Coronary artery (tissue), 2 donors: ENCODE data around the gene AFG3L2.

ENCODE experiments used
- DNase-seq: peaks from one replicate; pipeline ENCODE4 v3.0.0-alpha.2; 2017; ENCODE audit warnings: low spot score
- H3K27ac ChIP-seq, 2 donors: fragments of 200-600 bp; sonication (generic); one replicate each; pipeline ENCODE4 v1.5.1; 2016 to 2019
- H3K4me3 ChIP-seq: fragments of 200-600 bp; sonication (generic); 2 replicates; pipeline ENCODE4 v1.5.1; 2016; ENCODE audit warnings: mild to moderate bottlenecking, moderate library complexity
- TF ChIP-seq, protein P1 (sequence below): fragments of 200-600 bp; sonication (generic); IDR thresholded peaks from one replicate; pipeline ENCODE4 v1.5.1; 2019; ENCODE audit warnings: antibody characterized with exemption

AFG3L2 gene

DNA sequence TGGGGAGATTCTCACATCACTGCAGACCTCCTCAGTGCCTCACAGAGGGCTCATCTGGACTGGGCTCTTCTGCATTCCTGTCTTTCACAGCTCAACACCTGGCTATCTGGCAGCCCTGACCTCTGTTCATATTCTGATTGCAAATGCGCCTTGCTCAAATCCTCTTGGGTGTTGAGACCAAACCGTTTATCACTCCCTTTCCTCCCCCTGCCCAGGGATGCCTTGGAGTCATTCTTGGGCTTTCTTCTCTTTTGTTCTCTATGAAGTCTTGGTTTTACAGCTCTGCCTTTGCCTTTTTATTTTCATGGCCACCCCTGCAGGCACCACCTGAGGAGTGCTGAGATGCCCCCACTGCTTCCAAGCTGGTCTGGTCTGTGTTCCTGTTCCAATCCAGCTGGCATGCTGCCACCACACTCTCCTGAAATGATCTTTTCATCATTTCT, 42.6 kb downstream of the AFG3L2 start:
- no peak overlapping the region for H3K4me3 ChIP-seq
- TF ChIP-seq, protein P1, sequence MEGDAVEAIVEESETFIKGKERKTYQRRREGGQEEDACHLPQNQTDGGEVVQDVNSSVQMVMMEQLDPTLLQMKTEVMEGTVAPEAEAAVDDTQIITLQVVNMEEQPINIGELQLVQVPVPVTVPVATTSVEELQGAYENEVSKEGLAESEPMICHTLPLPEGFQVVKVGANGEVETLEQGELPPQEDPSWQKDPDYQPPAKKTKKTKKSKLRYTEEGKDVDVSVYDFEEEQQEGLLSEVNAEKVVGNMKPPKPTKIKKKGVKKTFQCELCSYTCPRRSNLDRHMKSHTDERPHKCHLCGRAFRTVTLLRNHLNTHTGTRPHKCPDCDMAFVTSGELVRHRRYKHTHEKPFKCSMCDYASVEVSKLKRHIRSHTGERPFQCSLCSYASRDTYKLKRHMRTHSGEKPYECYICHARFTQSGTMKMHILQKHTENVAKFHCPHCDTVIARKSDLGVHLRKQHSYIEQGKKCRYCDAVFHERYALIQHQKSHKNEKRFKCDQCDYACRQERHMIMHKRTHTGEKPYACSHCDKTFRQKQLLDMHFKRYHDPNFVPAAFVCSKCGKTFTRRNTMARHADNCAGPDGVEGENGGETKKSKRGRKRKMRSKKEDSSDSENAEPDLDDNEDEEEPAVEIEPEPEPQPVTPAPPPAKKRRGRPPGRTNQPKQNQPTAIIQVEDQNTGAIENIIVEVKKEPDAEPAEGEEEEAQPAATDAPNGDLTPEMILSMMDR, result no peak
- no peak overlapping the region for H3K27ac ChIP-seq
- no peak for DNase-seq

DNA sequence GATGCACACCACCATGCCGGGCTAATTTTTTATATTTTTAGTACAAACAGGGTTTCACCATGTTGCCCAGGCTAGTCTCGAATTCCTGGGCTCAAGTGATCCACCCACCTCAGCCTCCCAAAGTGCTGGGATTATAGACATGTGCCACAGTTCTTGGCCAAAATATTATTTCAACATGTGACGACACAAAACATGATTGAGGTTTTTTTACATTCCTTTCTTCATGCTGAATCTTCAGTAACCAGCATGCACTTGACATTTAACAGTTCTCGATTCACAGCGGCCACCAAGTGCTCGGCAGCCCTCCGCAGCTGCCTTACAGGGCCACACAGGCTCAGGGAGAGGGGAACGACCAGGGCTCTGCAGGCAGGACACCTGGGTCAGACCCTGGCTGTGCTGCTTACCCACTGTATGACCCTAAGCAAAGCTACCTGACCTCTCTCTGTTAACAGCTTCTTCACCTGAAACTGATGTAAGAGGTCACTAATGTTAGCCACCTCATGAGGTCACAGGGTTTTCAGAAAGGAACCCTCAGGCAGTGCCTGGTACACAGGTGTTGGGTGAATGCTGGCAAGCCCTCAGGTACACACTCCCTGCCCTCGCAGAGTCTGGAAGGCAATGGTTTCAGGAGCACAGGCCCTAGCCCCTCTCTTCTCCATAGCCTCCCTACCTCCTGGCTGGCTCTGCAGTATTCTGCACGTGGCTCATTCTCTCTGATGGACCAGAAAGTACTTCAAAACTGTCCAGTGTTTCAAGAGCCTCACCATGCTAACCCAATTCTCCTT, 43.3 kb downstream of the AFG3L2 start:
- no peak for DNase-seq
- TF ChIP-seq, protein P1, result no peak
- no peak overlapping the region for H3K27ac ChIP-seq

DNA sequence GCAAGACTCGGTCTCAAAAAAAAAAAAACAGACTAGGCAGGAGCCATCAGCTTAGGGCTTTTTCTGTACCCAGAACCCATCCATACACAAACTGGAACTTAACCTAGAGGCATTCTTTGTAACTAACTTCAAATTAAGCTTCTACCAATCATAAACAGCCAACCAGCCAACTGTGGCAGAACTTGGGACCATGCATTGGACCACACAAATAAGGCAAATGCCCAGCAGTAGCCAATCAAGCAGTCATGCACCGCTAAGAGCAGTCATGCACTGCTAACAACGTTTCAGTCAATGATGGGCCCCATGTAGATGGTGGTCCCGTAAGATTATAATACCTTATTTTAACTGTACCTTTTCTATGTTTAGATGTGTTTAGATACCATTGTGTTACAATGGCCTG, 46.3 kb downstream of the AFG3L2 start:
- Histone ChIP-seq H3K4me3 (no peak overlapping the region), H3K27ac (no peak overlapping the region)
- no peak for DNase-seq
- TF ChIP-seq, protein P1, result no peak

More for the DNA sequence above, 43.3 kb downstream of the AFG3L2 start:
- no peak overlapping the region for H3K4me3 ChIP-seq

DNA sequence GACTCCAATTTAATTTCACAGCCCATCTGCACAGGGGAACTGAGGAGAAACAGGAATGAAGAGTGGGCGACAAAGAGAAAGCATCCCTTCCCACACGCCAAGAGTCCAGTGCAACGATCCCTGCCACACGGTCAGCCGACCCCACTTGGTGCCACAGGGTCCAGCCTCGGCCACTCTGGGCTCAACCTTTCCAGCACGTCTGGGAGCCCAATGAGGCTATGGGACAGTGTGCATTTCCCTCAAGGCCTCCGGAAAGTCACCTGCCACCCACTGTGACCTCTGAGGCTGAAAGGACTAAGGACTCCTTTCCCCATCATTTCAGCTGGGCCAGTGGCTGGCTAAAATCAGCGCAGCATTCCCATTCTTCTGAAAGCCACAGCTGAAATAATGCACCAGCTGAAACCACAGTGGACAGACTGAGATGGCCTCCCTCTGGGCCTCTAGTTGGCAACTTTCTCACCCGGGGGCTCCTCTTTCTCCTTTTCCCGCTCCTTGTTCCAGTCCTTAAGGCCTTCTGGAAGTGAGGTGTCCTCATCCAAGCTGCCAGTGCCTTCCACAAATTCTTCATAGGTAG, 47.8 kb downstream of the AFG3L2 start:
- no peak for DNase-seq
- H3K27ac ChIP-seq, result no peak overlapping the region
- TF ChIP-seq, protein P1, result no peak

DNA sequence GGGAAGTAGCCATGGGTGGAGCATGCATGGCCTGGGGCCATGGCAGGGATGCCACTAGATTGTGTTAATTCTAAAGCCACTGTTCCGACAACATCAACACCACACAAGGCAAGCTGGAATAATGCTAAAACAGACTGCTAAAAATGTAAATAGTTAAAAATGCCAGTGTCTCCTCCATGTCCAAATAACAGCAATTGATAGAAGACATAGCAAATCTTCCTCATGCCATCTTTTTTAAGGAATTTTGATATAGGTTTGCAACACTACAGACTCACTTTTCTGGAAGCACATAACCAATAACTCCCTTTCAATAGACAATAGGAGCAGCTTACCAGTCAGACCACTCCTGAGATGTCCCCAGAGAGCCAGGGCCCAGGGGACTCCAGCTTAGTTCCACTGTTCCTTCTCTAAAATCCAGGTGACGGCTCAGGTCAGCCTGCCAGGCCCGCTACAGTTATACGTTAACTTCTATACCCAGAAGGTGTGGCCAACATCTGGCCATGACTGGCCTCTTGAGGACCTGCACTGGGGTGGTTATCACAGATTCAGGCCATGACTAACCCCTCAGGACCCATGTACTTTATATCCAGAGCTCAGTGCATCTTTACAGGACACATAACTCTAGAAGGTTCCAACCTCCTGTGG, 48.7 kb downstream of the AFG3L2 start:
- TF ChIP-seq, protein P1, result peak; percentile 11
- Histone ChIP-seq H3K4me3 (peak overlapping the region; percentile 28), H3K27ac (peak overlapping the region in 1 of 2 donors; percentile 77)
- no peak for DNase-seq

More for the DNA sequence above, 47.8 kb downstream of the AFG3L2 start:
- no peak overlapping the region for H3K4me3 ChIP-seq

DNA sequence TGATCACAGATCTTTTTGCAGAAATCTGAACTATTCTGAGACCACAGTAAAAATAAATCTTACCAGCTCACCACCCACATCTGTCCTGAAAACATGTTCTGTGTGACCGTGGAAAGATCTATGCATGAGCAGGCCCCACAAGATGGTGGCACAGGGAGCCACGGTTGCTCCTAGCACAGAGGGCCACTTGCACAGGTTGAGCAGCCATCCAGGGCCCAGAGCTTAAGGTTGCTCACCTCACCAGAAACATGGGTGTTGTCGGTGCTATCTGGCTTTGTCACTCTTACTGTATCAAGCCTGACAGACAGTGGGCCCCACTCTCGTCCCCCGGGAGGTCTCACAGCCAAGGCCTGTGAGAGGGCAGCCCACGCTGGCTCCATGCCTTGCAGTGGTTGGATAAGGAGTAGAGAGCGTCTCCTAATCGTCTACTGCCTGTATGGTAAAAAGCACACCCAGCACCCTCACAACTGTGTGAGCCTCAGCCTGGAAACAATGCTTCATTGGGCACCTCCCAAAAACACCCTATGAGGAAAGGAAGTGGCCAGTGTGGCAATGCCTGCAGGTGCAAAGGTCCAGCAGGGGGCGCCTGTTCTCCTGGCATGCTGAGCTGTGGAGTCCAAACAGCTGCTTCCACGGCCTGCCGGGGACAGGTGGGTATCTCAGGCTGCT, 49.4 kb downstream of the AFG3L2 start:
- DNase-seq, result no peak
- H3K4me3 ChIP-seq, result peak overlapping the region; percentile 28
- H3K27ac ChIP-seq, result peak overlapping the region in 1 of 2 donors; percentile 77
- TF ChIP-seq, protein P1, result peak; percentile 62
